Activated CD8-positive, alpha-beta T cell treated with anti-CD3 and anti-CD28 coated beads for 36 hours (primary cell): ENCODE data around the gene MTX1. TPM values are rescaled to one million over a fixed set of nuclear protein-coding genes. Genes with fewer than 3 reads are reported as not detected.

ENCODE experiments used
- ATAC-seq: fragments of 200-7000 bp; cut with Tn5 transposase; one replicate; pipeline ENCODE4 v1.10.0; 2021; ENCODE audit warnings: mild to moderate bottlenecking, moderate library complexity
- CTCF ChIA-PET: fragments of 350-600 bp; sonication (Branson Sonifier 250); formaldehyde crosslinking; loops from one replicate; lab custom pipeline; 2021; ENCODE audit warnings: antibody characterized with exemption; lab: Charles Lee
- POLR2A ChIA-PET: fragments of 350-600 bp; sonication (Branson Sonifier 250); formaldehyde crosslinking; loops from one replicate; lab custom pipeline; 2021; ENCODE audit warnings: antibody characterized with exemption; lab: Charles Lee
- DNase-seq: peaks from one replicate; pipeline ENCODE4 v3.0.0-alpha.2; 2020
- H3K27ac Mint-ChIP-seq: one replicate; pipeline ENCODE4 v1.8.0; 2021; ENCODE audit warnings: mild to moderate bottlenecking, mixed read lengths
- H3K27me3 Mint-ChIP-seq: one replicate; pipeline ENCODE4 v1.8.0; 2021; ENCODE audit warnings: mixed read lengths
- H3K36me3 Mint-ChIP-seq: one replicate; pipeline ENCODE4 v1.8.0; 2021; ENCODE audit warnings: low read depth, mixed read lengths
- H3K4me1 Mint-ChIP-seq: one replicate; pipeline ENCODE4 v1.8.0; 2021; ENCODE audit warnings: low read depth, mixed read lengths
- H3K4me3 Mint-ChIP-seq: one replicate; pipeline ENCODE4 v1.8.0; 2021; ENCODE audit warnings: mild to moderate bottlenecking, moderate library complexity, mixed read lengths
- H3K9me3 Mint-ChIP-seq: one replicate; pipeline ENCODE4 v1.8.0; 2021; ENCODE audit warnings: mixed read lengths
- intact Hi-C: fragments of 100-400 bp; cut with micrococcal nuclease; formaldehyde crosslinking; loops from one replicate; pipeline ENCODE4 v1.10.0; 2022
- total RNA-seq, 2 experiments: library from RNA; stranded (reverse); gene quantifications; one replicate each; pipeline ENCODE4 v1.2.3, GENCODE V29; 2021
- TF ChIP-seq, protein P1 (sequence below): fragments of 200-600 bp; IDR thresholded peaks from one replicate; pipeline ENCODE4 v1.8.0; 2022; ENCODE audit warnings: antibody characterized with exemption, mild to moderate bottlenecking

MTX1 gene
- total RNA-seq, 2 experiments from 2014 or later = 59.2 to 61.0 TPM

- H3K9me3 Mint-ChIP-seq = no peaks in the 10 kb centered on the region
- H3K27me3 Mint-ChIP-seq = no peaks in the 10 kb centered on the region
- POLR2A ChIA-PET = interaction anchor here (0.6 to 5.8 kb wide), 4 partner anchors 11 to 47 kb away, joined by 3 to 52 read pairs (median 4); partner anchors contain the start of genes MTX1 and THBS3
- intact Hi-C loops = no loop called here
- no peak overlapping the region for H3K27ac Mint-ChIP-seq
- H3K4me3 Mint-ChIP-seq = no peak overlapping the region
- DNase-seq (no peak), ATAC-seq (no peak)
- H3K36me3 Mint-ChIP-seq = no peaks in the 10 kb centered on the region
- peaks cover 25% of the 10 kb centered on the region for H3K4me1 Mint-ChIP-seq
- CTCF ChIA-PET = interaction anchor here (7.5 kb wide), 1 partner anchor 10 kb away, joined by 61 read pairs; the partner anchor contains the start of genes MTX1 and THBS3
- TF ChIP-seq, protein P1, sequence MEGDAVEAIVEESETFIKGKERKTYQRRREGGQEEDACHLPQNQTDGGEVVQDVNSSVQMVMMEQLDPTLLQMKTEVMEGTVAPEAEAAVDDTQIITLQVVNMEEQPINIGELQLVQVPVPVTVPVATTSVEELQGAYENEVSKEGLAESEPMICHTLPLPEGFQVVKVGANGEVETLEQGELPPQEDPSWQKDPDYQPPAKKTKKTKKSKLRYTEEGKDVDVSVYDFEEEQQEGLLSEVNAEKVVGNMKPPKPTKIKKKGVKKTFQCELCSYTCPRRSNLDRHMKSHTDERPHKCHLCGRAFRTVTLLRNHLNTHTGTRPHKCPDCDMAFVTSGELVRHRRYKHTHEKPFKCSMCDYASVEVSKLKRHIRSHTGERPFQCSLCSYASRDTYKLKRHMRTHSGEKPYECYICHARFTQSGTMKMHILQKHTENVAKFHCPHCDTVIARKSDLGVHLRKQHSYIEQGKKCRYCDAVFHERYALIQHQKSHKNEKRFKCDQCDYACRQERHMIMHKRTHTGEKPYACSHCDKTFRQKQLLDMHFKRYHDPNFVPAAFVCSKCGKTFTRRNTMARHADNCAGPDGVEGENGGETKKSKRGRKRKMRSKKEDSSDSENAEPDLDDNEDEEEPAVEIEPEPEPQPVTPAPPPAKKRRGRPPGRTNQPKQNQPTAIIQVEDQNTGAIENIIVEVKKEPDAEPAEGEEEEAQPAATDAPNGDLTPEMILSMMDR = no peak
Measured at GRCh38 chr1:155196893-155197638, 11.4 kb upstream of the MTX1 start.

- Mint-ChIP-seq H3K4me1 (peaks cover 16% of the 10 kb centered on the region), H3K27me3 (no peaks in the 10 kb centered on the region), H3K9me3 (no peaks in the 10 kb centered on the region), H3K27ac (no peak overlapping the region), H3K4me3 (no peak overlapping the region), H3K36me3 (no peaks in the 10 kb centered on the region)
- DNase-seq = no peak
- intact Hi-C loops = no loop called here
- TF ChIP-seq, protein P1 = no peak
- POLR2A ChIA-PET = interaction anchor here (0.5 to 5.8 kb wide), 4 partner anchors 10 to 329 kb away, joined by 3 to 52 read pairs (median 4); partner anchors contain the start of genes MTX1 and THBS3
- CTCF ChIA-PET = interaction anchor here (7.5 kb wide), 1 partner anchor 9 kb away, joined by 61 read pairs; the partner anchor contains the start of genes MTX1 and THBS3
- ATAC-seq = no peak
Measured at GRCh38 chr1:155197901-155198546, 10.5 kb upstream of the MTX1 start.

DNA sequence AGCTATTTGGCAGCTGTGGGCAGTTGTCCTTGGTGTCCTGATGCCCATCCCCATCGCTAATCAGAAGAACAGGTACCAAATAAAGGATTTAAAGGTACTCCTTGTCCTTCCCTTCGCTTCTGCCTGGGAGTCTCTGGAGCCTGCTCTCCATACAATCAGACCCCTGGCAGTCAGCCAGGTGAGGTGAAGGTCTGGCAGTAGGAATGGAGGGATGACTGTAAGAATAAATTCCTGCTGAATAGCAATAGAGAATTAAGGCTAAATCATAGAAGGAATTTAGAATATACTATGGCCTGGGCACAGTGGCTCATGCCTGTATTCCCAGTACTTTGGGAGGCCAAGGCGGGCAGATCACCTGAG lies 10.0 kb upstream of the MTX1 start:
- ChIA-PET POLR2A (interaction anchor here (1.1 kb wide), 1 partner anchor 11 kb away, joined by 5 read pairs; the partner anchor contains the start of gene MTX1), CTCF (interaction anchor here (7.5 kb wide), 1 partner anchor 9 kb away, joined by 61 read pairs; the partner anchor contains the start of genes MTX1 and THBS3)
- H3K27ac Mint-ChIP-seq = no peak overlapping the region
- ATAC-seq = no peak
- no peak overlapping the region for H3K4me3 Mint-ChIP-seq
- H3K27me3 Mint-ChIP-seq = no peaks in the 10 kb centered on the region
- TF ChIP-seq, protein P1 = no peak
- H3K9me3 Mint-ChIP-seq = no peaks in the 10 kb centered on the region
- H3K36me3 Mint-ChIP-seq = no peaks in the 10 kb centered on the region
- peaks cover 13% of the 10 kb centered on the region for H3K4me1 Mint-ChIP-seq
- intact Hi-C loops = no loop called here
- DNase-seq = no peak

DNA sequence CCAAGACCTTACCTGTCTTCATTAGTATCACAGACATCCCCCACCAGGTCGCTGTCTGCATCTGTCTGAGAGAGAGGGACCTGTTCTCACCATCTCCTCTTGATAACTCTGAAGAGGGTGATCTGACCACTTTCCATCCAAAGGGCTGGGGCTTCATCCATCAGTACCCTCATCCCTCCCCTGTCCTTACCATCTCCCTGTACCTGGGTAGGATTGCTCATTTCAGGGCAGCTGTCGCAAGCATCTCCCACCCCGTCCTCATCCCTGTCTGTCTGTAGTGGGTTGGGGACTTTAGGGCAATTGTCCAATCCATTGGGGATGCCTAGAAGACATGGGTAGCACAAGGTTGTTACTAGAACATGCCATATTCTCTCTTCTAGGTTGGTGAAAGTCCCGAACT lies 8.7 kb upstream of the MTX1 start:
- H3K9me3 Mint-ChIP-seq = no peaks in the 10 kb centered on the region
- no peaks in the 10 kb centered on the region for H3K36me3 Mint-ChIP-seq
- TF ChIP-seq, protein P1 = no peak
- no peaks in the 10 kb centered on the region for H3K27me3 Mint-ChIP-seq
- ATAC-seq (no peak), DNase-seq (no peak)
- CTCF ChIA-PET = no interaction called here
- POLR2A ChIA-PET = no interaction called here
- intact Hi-C loops = no loop called here
- no peak overlapping the region for H3K4me3 Mint-ChIP-seq
- H3K4me1 Mint-ChIP-seq = peaks cover 7% of the 10 kb centered on the region
- no peak overlapping the region for H3K27ac Mint-ChIP-seq
